ENCODE measurements around the gene SHB. TPM values are rescaled to one million over a fixed set of nuclear protein-coding genes. Genes with fewer than 3 reads are reported as not detected.

SHB gene
- total and polyA plus RNA-seq, 8 donors = 3.5 to 37.7 (median 8.5) TPM

- Histone ChIP-seq H3K36me3 (peaks cover 0 to 15% (median 4%) of the 10 kb centered on the region in 4 donors), H3K4me3 (no peak overlapping the region), H3K9me3 (no peaks in the 10 kb centered on the region), H3K4me1 (peaks cover 9 to 41% (median 23%) of the 10 kb centered on the region in 4 donors), H3K27me3 (no peaks in the 10 kb centered on the region), H3K27ac (peak overlapping the region in 1 of 5 donors; percentile 26)
- no peak for DNase-seq
- TF ChIP-seq POLR2A (IDR thresholded peaks at IDR 0.05) (no peak), EP300 (IDR thresholded peaks at IDR 0.05) (no peak), POLR2AphosphoS5 (IDR thresholded peaks at IDR 0.05) (no peak), CTCF (IDR thresholded peaks at IDR 0.05) (no peak)
- intact Hi-C loops (cut with DNase I; ENCODE audit: low total_unique reads) = no loop called here
- WGBS, 5 donors = 75 to 87% (median 78%) methylated on average over 9 to 11 of the region's 11 CpGs
These were observed 69.3 kb downstream of the SHB start for GRCh38 chr9:37999588-38000189.

- peak overlapping the region in 1 of 5 donors; percentile 26 for H3K27ac ChIP-seq
- intact Hi-C loops (cut with DNase I; ENCODE audit: low total_unique reads) = no loop called here
- H3K27me3 ChIP-seq = no peaks in the 10 kb centered on the region
- 76 to 86% (median 81%) methylated on average over 5 of the region's 5 CpGs for WGBS, 5 donors
- peaks cover 9 to 48% (median 26%) of the 10 kb centered on the region in 4 donors for H3K4me1 ChIP-seq
- peaks cover 0 to 9% (median under 1%) of the 10 kb centered on the region in 4 donors for H3K36me3 ChIP-seq
- DNase-seq = no peak
- TF ChIP-seq POLR2A (IDR thresholded peaks at IDR 0.05) (no peak), POLR2AphosphoS5 (IDR thresholded peaks at IDR 0.05) (no peak), EP300 (IDR thresholded peaks at IDR 0.05) (no peak), CTCF (IDR thresholded peaks at IDR 0.05) (no peak)
- no peaks in the 10 kb centered on the region for H3K9me3 ChIP-seq
- no peak overlapping the region for H3K4me3 ChIP-seq
These were observed 70.0 kb downstream of the SHB start for GRCh38 chr9:37998881-37999587.

GRCh38 chr9:37997636-37998374, 71.2 kb downstream of the SHB start:
- no peaks in the 10 kb centered on the region for H3K27me3 ChIP-seq
- no peaks in the 10 kb centered on the region for H3K9me3 ChIP-seq
- 65 to 79% (median 76%) methylated on average over 11 to 15 of the region's 15 CpGs for WGBS, 5 donors
- no peak overlapping the region for H3K4me3 ChIP-seq
- peak overlapping the region in 1 of 5 donors; percentile 35 for H3K27ac ChIP-seq
- TF ChIP-seq EP300 (IDR thresholded peaks at IDR 0.05) = no peak
- no peak for TF ChIP-seq POLR2A (IDR thresholded peaks at IDR 0.05)
- no peak for TF ChIP-seq POLR2AphosphoS5 (IDR thresholded peaks at IDR 0.05)
- no peak for TF ChIP-seq CTCF (IDR thresholded peaks at IDR 0.05)
- DNase-seq = no peak
- no peaks in the 10 kb centered on the region for H3K36me3 ChIP-seq
- H3K4me1 ChIP-seq = peaks cover 13 to 54% (median 31%) of the 10 kb centered on the region in 4 donors
- intact Hi-C loops (cut with DNase I; ENCODE audit: low total_unique reads) = no loop called here

GRCh38 chr9:37996819-37997217, 72.2 kb downstream of the SHB start:
- Histone ChIP-seq H3K27me3 (no peaks in the 10 kb centered on the region), H3K36me3 (no peaks in the 10 kb centered on the region), H3K4me3 (no peak overlapping the region), H3K4me1 (peaks cover 13 to 54% (median 31%) of the 10 kb centered on the region in 4 donors), H3K9me3 (no peaks in the 10 kb centered on the region), H3K27ac (peak overlapping the region in 1 of 5 donors; percentile 3)
- intact Hi-C loops (cut with DNase I; ENCODE audit: low total_unique reads) = no loop called here
- WGBS, 5 donors = 85 to 96% (median 95%) methylated on average over 4 of the region's 4 CpGs
- TF ChIP-seq CTCF (IDR thresholded peaks at IDR 0.05) (no peak), EP300 (IDR thresholded peaks at IDR 0.05) (no peak), POLR2A (IDR thresholded peaks at IDR 0.05) (no peak), POLR2AphosphoS5 (IDR thresholded peaks at IDR 0.05) (no peak)
- no peak for DNase-seq
